Measurements from ENCODE around the gene PYGO2.

- no peak for TF ChIP-seq CTCF (IDR thresholded peaks at IDR 0.05)
- no peak for TF ChIP-seq POLR2A (IDR thresholded peaks at IDR 0.05)
Observed at GRCh38 chr1:154994591-154994990, 33.0 kb upstream of the PYGO2 start.
